SH-SY5Y (cell line): ENCODE measurements around the gene ASZ1.

Source experiments
- GATA2 ChIP-seq: IDR thresholded peaks from 2 replicates; pipeline ENCODE4 v1.6.1; 2011; ENCODE audit warnings: mild to moderate bottlenecking, low read depth, low read length
- GATA3 ChIP-seq: IDR thresholded peaks from 2 replicates; pipeline ENCODE4 v1.6.1; 2011; ENCODE audit warnings: low read depth, mild to moderate bottlenecking, low read length, moderate library complexity

- no peak for TF ChIP-seq GATA3
- TF ChIP-seq GATA2 = no peak
Observed at GRCh38 chr7:117324960-117325359, 102.3 kb downstream of the ASZ1 start.
